Measurements from ENCODE around the gene ZC3H7A.

The ZC3H7A gene

GRCh38 chr16:11743308-11744074, 53.6 kb downstream of the ZC3H7A start:
- Histone ChIP-seq H3K27me3 (ENCODE audit: insufficient read depth, low read length, poor library complexity, severe bottlenecking) (no peaks in the 10 kb centered on the region), H3K36me3 (ENCODE audit: insufficient read depth, low read length) (no peaks in the 10 kb centered on the region), H3K9me2 (replicated peaks; ENCODE audit: low read depth, low read length) (no peaks in the 10 kb centered on the region), H3K9me3 (ENCODE audit: insufficient read depth, low read depth, low read length) (no peaks in the 10 kb centered on the region), H3K9ac (ENCODE audit: low read depth, low read length, poor library complexity, severe bottlenecking) (peak overlapping the region; percentile 79), H4K20me1 (ENCODE audit: insufficient read depth, low read length, poor library complexity, severe bottlenecking) (peaks cover 5% of the 10 kb centered on the region), H3K4me3 (ENCODE audit: low read length, poor library complexity, severe bottlenecking) (peak overlapping the region; percentile 88), H3K4me1 (ENCODE audit: insufficient read depth, low read length, poor library complexity, severe bottlenecking) (peaks cover 14% of the 10 kb centered on the region), H3K4me2 (ENCODE audit: low read depth, low read length, poor library complexity, severe bottlenecking) (peak overlapping the region; percentile 72), H3F3A (ENCODE audit: low read depth) (no peaks in the 10 kb centered on the region), H3K79me2 (ENCODE audit: insufficient read depth, low read length) (peaks cover 36% of the 10 kb centered on the region), H2AFZ (ENCODE audit: low read length) (peak overlapping the region; percentile 91)
- no peak for TF ChIP-seq EZH2phosphoT487 (IDR thresholded peaks at IDR 0.05; ENCODE audit: borderline replicate concordance)
- TF ChIP-seq, protein P1, sequence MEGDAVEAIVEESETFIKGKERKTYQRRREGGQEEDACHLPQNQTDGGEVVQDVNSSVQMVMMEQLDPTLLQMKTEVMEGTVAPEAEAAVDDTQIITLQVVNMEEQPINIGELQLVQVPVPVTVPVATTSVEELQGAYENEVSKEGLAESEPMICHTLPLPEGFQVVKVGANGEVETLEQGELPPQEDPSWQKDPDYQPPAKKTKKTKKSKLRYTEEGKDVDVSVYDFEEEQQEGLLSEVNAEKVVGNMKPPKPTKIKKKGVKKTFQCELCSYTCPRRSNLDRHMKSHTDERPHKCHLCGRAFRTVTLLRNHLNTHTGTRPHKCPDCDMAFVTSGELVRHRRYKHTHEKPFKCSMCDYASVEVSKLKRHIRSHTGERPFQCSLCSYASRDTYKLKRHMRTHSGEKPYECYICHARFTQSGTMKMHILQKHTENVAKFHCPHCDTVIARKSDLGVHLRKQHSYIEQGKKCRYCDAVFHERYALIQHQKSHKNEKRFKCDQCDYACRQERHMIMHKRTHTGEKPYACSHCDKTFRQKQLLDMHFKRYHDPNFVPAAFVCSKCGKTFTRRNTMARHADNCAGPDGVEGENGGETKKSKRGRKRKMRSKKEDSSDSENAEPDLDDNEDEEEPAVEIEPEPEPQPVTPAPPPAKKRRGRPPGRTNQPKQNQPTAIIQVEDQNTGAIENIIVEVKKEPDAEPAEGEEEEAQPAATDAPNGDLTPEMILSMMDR (conservative IDR thresholded peaks at IDR 0.05; ENCODE audit: low read length): no peak

DNA sequence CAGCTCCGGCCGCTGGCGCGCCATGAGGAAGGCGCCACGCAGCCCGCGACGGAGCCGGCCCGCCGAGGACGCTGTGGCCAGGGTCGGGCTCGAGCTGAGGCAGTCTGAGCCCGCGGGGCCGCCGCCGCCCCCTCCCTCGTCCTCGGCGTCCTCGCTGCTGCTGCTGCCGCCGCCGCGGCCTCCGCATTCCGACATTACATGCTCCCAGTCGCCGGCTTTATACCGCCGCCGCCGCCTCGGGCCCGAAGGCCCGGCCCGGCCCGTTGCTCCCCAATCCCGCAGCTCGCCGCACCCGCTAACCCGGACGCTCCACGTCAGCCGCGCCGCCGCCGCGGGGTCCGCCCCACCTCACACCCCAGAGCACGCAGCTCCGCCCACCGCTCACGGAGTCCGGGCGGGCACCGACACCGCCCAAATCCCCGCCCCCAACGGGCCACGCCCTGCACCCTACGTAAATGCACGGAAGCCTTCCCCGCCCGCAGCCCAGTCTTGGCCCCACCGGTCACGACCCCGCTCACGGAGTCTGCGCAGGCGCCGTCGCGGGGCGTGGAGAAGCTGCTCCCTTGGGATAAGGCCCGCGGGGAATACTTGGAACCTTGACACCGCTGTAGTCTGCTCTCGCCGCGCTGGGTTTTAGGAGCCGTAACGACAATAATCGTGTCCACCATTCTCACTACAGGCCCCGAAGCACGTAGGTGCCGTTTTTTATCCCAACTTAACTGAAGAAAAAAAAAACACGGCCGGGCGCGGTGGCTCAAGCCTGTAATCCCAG, 54.3 kb downstream of the ZC3H7A start, which contains the start of gene TXNDC11:
Gene TXNDC11 (minus strand): TSS at position 322 of the 772 bp plus-strand sequence. CDS start 127 bp downstream, at position 195.
- H3K4me2 ChIP-seq (ENCODE audit: low read depth, low read length, poor library complexity, severe bottlenecking): peak within 1 kb of the TSS; percentile 73
- no peaks in the 10 kb centered on the region for H3F3A ChIP-seq (ENCODE audit: low read depth)
- peak within 1 kb of the TSS; percentile 88 for H3K4me3 ChIP-seq (ENCODE audit: low read length, poor library complexity, severe bottlenecking)
- H3K27me3 ChIP-seq (ENCODE audit: insufficient read depth, low read length, poor library complexity, severe bottlenecking): no peaks in the 10 kb centered on the region
- no peaks in the 10 kb centered on the region for H3K36me3 ChIP-seq (ENCODE audit: insufficient read depth, low read length)
- peak within 1 kb of the TSS; percentile 79 for H3K9ac ChIP-seq (ENCODE audit: low read depth, low read length, poor library complexity, severe bottlenecking)
- no peaks in the 10 kb centered on the region for H3K9me3 ChIP-seq (ENCODE audit: insufficient read depth, low read depth, low read length)
- TF ChIP-seq EZH2phosphoT487 (IDR thresholded peaks at IDR 0.05; ENCODE audit: borderline replicate concordance): no peak
- TF ChIP-seq, protein P1 (conservative IDR thresholded peaks at IDR 0.05; ENCODE audit: low read length): no peak
- no peaks in the 10 kb centered on the region for H3K9me2 ChIP-seq (replicated peaks; ENCODE audit: low read depth, low read length)
- peak within 1 kb of the TSS; percentile 91 for H2AFZ ChIP-seq (ENCODE audit: low read length)
- peaks cover 44% of the 10 kb centered on the region for H3K79me2 ChIP-seq (ENCODE audit: insufficient read depth, low read length)
- peaks cover 14% of the 10 kb centered on the region for H3K4me1 ChIP-seq (ENCODE audit: insufficient read depth, low read length, poor library complexity, severe bottlenecking)
- peaks cover 8% of the 10 kb centered on the region for H4K20me1 ChIP-seq (ENCODE audit: insufficient read depth, low read length, poor library complexity, severe bottlenecking)

DNA sequence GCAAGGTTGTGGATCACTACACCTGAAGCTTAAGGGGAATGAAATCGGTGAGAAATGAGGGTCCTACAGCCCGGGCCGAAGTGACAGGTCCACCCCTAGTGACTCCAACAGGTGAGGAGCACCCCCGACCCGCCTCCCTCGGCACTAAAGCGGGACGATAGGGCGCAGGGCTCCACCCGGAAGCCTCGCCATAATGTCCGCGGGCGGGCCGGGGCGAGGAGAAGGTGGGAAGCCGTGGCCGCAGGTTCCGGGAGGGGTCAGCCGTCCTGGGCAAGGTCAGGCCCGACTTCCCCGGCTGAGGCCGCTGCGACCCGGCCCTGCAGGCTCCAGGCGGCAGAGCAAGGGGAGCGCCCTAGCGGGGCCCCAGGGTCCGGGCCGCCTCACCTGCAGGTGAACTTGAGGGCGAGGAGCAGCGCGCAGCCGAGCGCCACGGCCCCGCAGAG, 54.9 kb downstream of the ZC3H7A start:
- H3K36me3 ChIP-seq (ENCODE audit: insufficient read depth, low read length): no peaks in the 10 kb centered on the region
- peaks cover 50% of the 10 kb centered on the region for H3K79me2 ChIP-seq (ENCODE audit: insufficient read depth, low read length)
- no peaks in the 10 kb centered on the region for H3K9me3 ChIP-seq (ENCODE audit: insufficient read depth, low read depth, low read length)
- H4K20me1 ChIP-seq (ENCODE audit: insufficient read depth, low read length, poor library complexity, severe bottlenecking): peaks cover 8% of the 10 kb centered on the region
- H3K9ac ChIP-seq (ENCODE audit: low read depth, low read length, poor library complexity, severe bottlenecking): peak overlapping the region; percentile 79
- peak overlapping the region; percentile 73; the same call in 1 of the 2 replicates for H2AFZ ChIP-seq (ENCODE audit: low read length)
- H3K4me2 ChIP-seq (ENCODE audit: low read depth, low read length, poor library complexity, severe bottlenecking): peak overlapping the region; percentile 73
- H3K4me3 ChIP-seq (ENCODE audit: low read length, poor library complexity, severe bottlenecking): peak overlapping the region; percentile 88
- peaks cover 14% of the 10 kb centered on the region for H3K4me1 ChIP-seq (ENCODE audit: insufficient read depth, low read length, poor library complexity, severe bottlenecking)
- TF ChIP-seq EZH2phosphoT487 (IDR thresholded peaks at IDR 0.05; ENCODE audit: borderline replicate concordance): no peak
- TF ChIP-seq, protein P1 (conservative IDR thresholded peaks at IDR 0.05; ENCODE audit: low read length): no peak
- H3F3A ChIP-seq (ENCODE audit: low read depth): no peaks in the 10 kb centered on the region
- H3K9me2 ChIP-seq (replicated peaks; ENCODE audit: low read depth, low read length): no peaks in the 10 kb centered on the region
- H3K27me3 ChIP-seq (ENCODE audit: insufficient read depth, low read length, poor library complexity, severe bottlenecking): no peaks in the 10 kb centered on the region

Data from Loucy (cell line).